Thymus (tissue), 11 donors: ENCODE results near the gene MAP10. TPM values are rescaled to one million over a fixed set of nuclear protein-coding genes. Genes with fewer than 3 reads are reported as not detected.

Experiments used
- DNase-seq, 9 donors: peaks; one replicate each; pipeline ENCODE4 v3.0.0-alpha.2; 2013; ENCODE audit warnings: low spot score in 9 of 9, low read depth in 6 of 9, missing footprints in 1 of 9
- H3K27ac ChIP-seq, 2 donors: one replicate each; pipeline ENCODE4 v1.5.1; 2013; ENCODE audit warnings: control low read depth in 1 of 2, low read depth in 1 of 2, low read length in 1 of 2, mild to moderate bottlenecking in 1 of 2, moderate library complexity in 1 of 2
- H3K27me3 ChIP-seq, 2 donors: one replicate each; pipeline ENCODE4 v1.5.1; 2013; ENCODE audit warnings: low read length in 1 of 2; ENCODE audit not compliant: control insufficient read depth in 2 of 2, insufficient read depth in 1 of 2
- H3K36me3 ChIP-seq, 2 donors: one replicate each; pipeline ENCODE4 v1.5.1; 2013; ENCODE audit warnings: low read length in 1 of 2, mild to moderate bottlenecking in 1 of 2, moderate library complexity in 1 of 2; ENCODE audit not compliant: control insufficient read depth in 2 of 2, insufficient read depth in 2 of 2
- H3K4me1 ChIP-seq, 2 donors: one replicate each; pipeline ENCODE4 v1.5.1; 2013; ENCODE audit warnings: low read length in 2 of 2; ENCODE audit not compliant: control insufficient read depth in 2 of 2, insufficient read depth in 2 of 2
- H3K4me3 ChIP-seq, 2 donors: one replicate each; pipeline ENCODE4 v1.5.1; 2013; ENCODE audit warnings: low read length in 2 of 2, control low read depth in 1 of 2, mild to moderate bottlenecking in 1 of 2
- H3K9me3 ChIP-seq, 2 donors: one replicate each; pipeline ENCODE4 v1.5.1; 2013; ENCODE audit warnings: low read length in 1 of 2, mild to moderate bottlenecking in 1 of 2; ENCODE audit not compliant: control insufficient read depth in 2 of 2, insufficient read depth in 1 of 2
- WGBS: extraction: QIAGEN DNeasy Blood & Tissue Kit; methylation state at CpG from one replicate; pipeline ENCODE4 v1.1.7; 2013; 5-methylcytosine and 5-hydroxymethylcytosine counted together
- polyA plus RNA-seq: library from polyadenylated mRNA; stranded (reverse); fragments of 200-250 nt; gene quantifications from one replicate; pipeline ENCODE4 v1.2.3, GENCODE V29; 2013
- total RNA-seq: library from RNA; stranded (reverse); fragments of 120-200 nt; gene quantifications from one replicate; pipeline ENCODE4 v1.2.4, GENCODE V29; 2013
- donor health status: healthy.

MAP10 gene
- total and polyA plus RNA-seq, 2 donors, result 5.6 to 8.6 TPM

- Histone ChIP-seq H3K4me3 (no peak overlapping the region), H3K27ac (no peak overlapping the region), H3K36me3 (no peaks in the 10 kb centered on the region), H3K4me1 (no peaks in the 10 kb centered on the region), H3K27me3 (no peaks in the 10 kb centered on the region), H3K9me3 (peaks cover 0 to 2% of the 10 kb centered on the region in 2 donors)
- no peak for DNase-seq
- 98% methylated on average over 4 of the region's 4 CpGs for WGBS
Measured at GRCh38 chr1:232837087-232837486, 31.9 kb downstream of the MAP10 start.

GRCh38 chr1:232841823-232842565 lies 36.8 kb downstream of the MAP10 start:
- 95% methylated on average over 6 of the region's 6 CpGs for WGBS
- no peaks in the 10 kb centered on the region for H3K27me3 ChIP-seq
- no peak overlapping the region for H3K27ac ChIP-seq
- no peak overlapping the region for H3K4me3 ChIP-seq
- H3K4me1 ChIP-seq, result no peaks in the 10 kb centered on the region
- peaks cover 0 to 2% of the 10 kb centered on the region in 2 donors for H3K9me3 ChIP-seq
- no peaks in the 10 kb centered on the region for H3K36me3 ChIP-seq
- DNase-seq, result no peak

GRCh38 chr1:232844791-232845190 lies 39.6 kb downstream of the MAP10 start:
- Histone ChIP-seq H3K36me3 (no peaks in the 10 kb centered on the region), H3K4me1 (no peaks in the 10 kb centered on the region), H3K27me3 (no peaks in the 10 kb centered on the region), H3K9me3 (peaks cover 0 to 2% of the 10 kb centered on the region in 2 donors), H3K4me3 (no peak overlapping the region), H3K27ac (no peak overlapping the region)
- no peak for DNase-seq
- WGBS, result 97% methylated on average over 5 of the region's 5 CpGs

- H3K4me3 ChIP-seq, result no peak overlapping the region
- WGBS, result 94% methylated on average over 6 of the region's 6 CpGs
Measured at GRCh38 chr1:232845406-232845955, 40.3 kb downstream of the MAP10 start.

GRCh38 chr1:232851532-232851931 lies 46.3 kb downstream of the MAP10 start:
- H3K4me3 ChIP-seq, result no peak overlapping the region
- no peaks in the 10 kb centered on the region for H3K36me3 ChIP-seq
- H3K4me1 ChIP-seq, result no peaks in the 10 kb centered on the region
- H3K27me3 ChIP-seq, result no peaks in the 10 kb centered on the region
- H3K9me3 ChIP-seq, result no peaks in the 10 kb centered on the region
- DNase-seq, result no peak
- no peak overlapping the region for H3K27ac ChIP-seq
- 87% methylated on average over 5 of the region's 5 CpGs for WGBS

More at GRCh38 chr1:232845406-232845955, 40.3 kb downstream of the MAP10 start:
- DNase-seq, result no peak
- Histone ChIP-seq H3K36me3 (no peaks in the 10 kb centered on the region), H3K9me3 (peaks cover 0 to 2% of the 10 kb centered on the region in 2 donors), H3K4me1 (no peaks in the 10 kb centered on the region), H3K27ac (no peak overlapping the region), H3K27me3 (no peaks in the 10 kb centered on the region)

GRCh38 chr1:232853994-232854797 lies 49.0 kb downstream of the MAP10 start:
- no peak overlapping the region for H3K4me3 ChIP-seq
- no peak for DNase-seq
- H3K4me1 ChIP-seq, result no peaks in the 10 kb centered on the region
- H3K36me3 ChIP-seq, result no peaks in the 10 kb centered on the region
- no peaks in the 10 kb centered on the region for H3K9me3 ChIP-seq
- H3K27me3 ChIP-seq, result no peaks in the 10 kb centered on the region
- 80% methylated on average over 7 of the region's 7 CpGs for WGBS
- H3K27ac ChIP-seq, result no peak overlapping the region

- WGBS, result over 99% methylated on average over 2 of the region's 2 CpGs
- Histone ChIP-seq H3K27me3 (no peaks in the 10 kb centered on the region), H3K4me1 (no peaks in the 10 kb centered on the region), H3K36me3 (no peaks in the 10 kb centered on the region), H3K9me3 (no peaks in the 10 kb centered on the region), H3K4me3 (no peak overlapping the region), H3K27ac (no peak overlapping the region)
- no peak for DNase-seq
Measured at GRCh38 chr1:232854798-232855159, 49.6 kb downstream of the MAP10 start.

- Histone ChIP-seq H3K36me3 (no peaks in the 10 kb centered on the region), H3K9me3 (no peaks in the 10 kb centered on the region), H3K27ac (no peak overlapping the region), H3K4me3 (no peak overlapping the region), H3K27me3 (no peaks in the 10 kb centered on the region), H3K4me1 (no peaks in the 10 kb centered on the region)
- 95% methylated on average over 3 of the region's 3 CpGs for WGBS
- DNase-seq, result no peak
Measured at GRCh38 chr1:232856541-232856940, 51.3 kb downstream of the MAP10 start.
